SK-N-SH (cell line): ENCODE results near the gene HYAL2. TPM values are rescaled to one million over a fixed set of nuclear protein-coding genes. Genes with fewer than 3 reads are reported as not detected.

Experiments used
- CTCF ChIA-PET: fragments of 300-600, 350-600 bp; formaldehyde crosslinking; extraction: SDS; loops from one replicate; lab custom pipeline; 2021; lab: Yijun Ruan, JAX
- POLR2A ChIA-PET: fragments of 350-600 bp; sonication (Branson Sonifier 250); formaldehyde crosslinking; extraction: SDS; loops from one replicate; lab custom pipeline; 2020; ENCODE audit warnings: antibody characterized with exemption, inconsistent platforms; lab: Yijun Ruan, JAX
- DNase-seq: peaks from one replicate; pipeline ENCODE4 v3.0.0; 2012
- H2AFZ ChIP-seq: fragments of 200-600 bp; sonication (generic); 2 replicates; pipeline ENCODE4 v1.8.1; 2016; ENCODE audit warnings: antibody characterized with exemption, mild to moderate bottlenecking, low read depth
- H3F3A ChIP-seq: fragments of 200-600 bp; sonication (generic); replicated peaks from 2 replicates; pipeline ENCODE3; 2016; ENCODE audit warnings: antibody characterized with exemption, mild to moderate bottlenecking; ENCODE audit not compliant: insufficient read depth
- H3K27ac ChIP-seq, 2 experiments: fragments of 200-500 bp in 1 of 2; fragments of 200-600 bp in 1 of 2; sonication (Bioruptor generic) in 1 of 2; sonication (generic), shearing (Covaris generic) in 1 of 2; 2 replicates each; pipeline versions ENCODE4 v1.5.1 to v1.6.1; 2014 to 2016; ENCODE audit warnings: low read depth in 2 of 2, inconsistent platforms in 1 of 2, low read length in 1 of 2, mild to moderate bottlenecking in 1 of 2, mixed read lengths in 1 of 2
- H3K27me3 ChIP-seq: fragments of 200-600 bp; sonication (generic), shearing (Covaris generic); 2 replicates; pipeline ENCODE4 v1.6.1; 2016; ENCODE audit warnings: mixed run types; ENCODE audit not compliant: insufficient read depth
- H3K36me3 ChIP-seq, 2 experiments: fragments of 200-500 bp in 1 of 2; fragments of 200-600 bp in 1 of 2; sonication (Bioruptor generic) in 1 of 2; sonication (generic) in 1 of 2; replicated peaks in 1 of 2; 2 replicates each; pipeline versions ENCODE3 to v1.5.1; 2014 to 2016; ENCODE audit warnings: low read length in 1 of 2, mild to moderate bottlenecking in 1 of 2; ENCODE audit not compliant: insufficient read depth in 2 of 2, control insufficient read depth in 1 of 2
- H3K4me1 ChIP-seq, 2 experiments: fragments of 200-500 bp in 1 of 2; fragments of 200-600 bp in 1 of 2; sonication (Bioruptor generic) in 1 of 2; sonication (generic), shearing (Covaris generic) in 1 of 2; 2 replicates each; pipeline versions ENCODE4 v1.5.1 to v1.6.1; 2014 to 2016; ENCODE audit warnings: low read depth in 1 of 2, low read length in 1 of 2, mixed run types in 1 of 2; ENCODE audit not compliant: insufficient read depth in 2 of 2, control insufficient read depth in 1 of 2
- H3K4me2 ChIP-seq: fragments of 200-600 bp; sonication (generic), shearing (Covaris generic); 2 replicates; pipeline ENCODE4 v1.6.1; 2017; ENCODE audit warnings: mixed run types
- H3K4me3 ChIP-seq, 2 experiments: fragments of 200-500 bp in 1 of 2; fragments of 200-600 bp in 1 of 2; sonication (Bioruptor generic) in 1 of 2; sonication (generic), shearing (Covaris generic) in 1 of 2; 2 replicates each; pipeline versions ENCODE4 v1.5.1 to v1.8.1; 2014 to 2016; ENCODE audit warnings: low read depth in 2 of 2, inconsistent platforms in 1 of 2, low read length in 1 of 2, mild to moderate bottlenecking in 1 of 2, mixed read lengths in 1 of 2, moderate library complexity in 1 of 2
- H3K79me2 ChIP-seq: fragments of 200-600 bp; sonication (generic); 2 replicates; pipeline ENCODE4 v1.8.1; 2017; ENCODE audit warnings: mild to moderate bottlenecking; ENCODE audit not compliant: insufficient read depth
- H3K9ac ChIP-seq: fragments of 200-600 bp; sonication (generic); 2 replicates; pipeline ENCODE4 v1.6.1; 2017; ENCODE audit warnings: mixed run types
- H3K9me2 ChIP-seq: fragments of 200-600 bp; sonication (generic); 2 replicates; pipeline ENCODE4 v1.6.1; 2017; ENCODE audit warnings: mixed run types
- H3K9me3 ChIP-seq: fragments of 200-600 bp; sonication (generic); 2 replicates; pipeline ENCODE4 v1.6.1; 2017; ENCODE audit warnings: mixed run types, mild to moderate bottlenecking, moderate library complexity
- H4K20me1 ChIP-seq: fragments of 200-600 bp; sonication (generic); 2 replicates; pipeline ENCODE4 v1.6.1; 2017; ENCODE audit warnings: mild to moderate bottlenecking, mixed run types; ENCODE audit not compliant: insufficient read depth
- EZH2phosphoT487 ChIP-seq: fragments of 200-600 bp; sonication (generic); IDR thresholded peaks from 2 replicates; pipeline ENCODE4 v1.6.1; 2017; ENCODE audit warnings: low read depth, mixed run types, mild to moderate bottlenecking, antibody characterized with exemption, moderate library complexity, borderline replicate concordance
- FOXJ3 ChIP-seq: sonication (generic); formaldehyde crosslinking; IDR thresholded peaks from 2 replicates; pipeline ENCODE4 v1.5.1; 2020; ENCODE audit warnings: mild to moderate bottlenecking, missing genetic modification reagents
- FOXM1 ChIP-seq: IDR thresholded peaks from 2 replicates; pipeline ENCODE4 v1.4.0; 2012; ENCODE audit warnings: low read depth, mild to moderate bottlenecking
- GABPA ChIP-seq: IDR thresholded peaks from 2 replicates; pipeline ENCODE4 v1.4.0; 2012; ENCODE audit warnings: low read depth, mild to moderate bottlenecking
- JUND ChIP-seq: IDR thresholded peaks from 2 replicates; pipeline ENCODE4 v1.4.0; 2012
- NFIC ChIP-seq: IDR thresholded peaks from 2 replicates; pipeline ENCODE4 v1.4.0; 2012; ENCODE audit warnings: borderline replicate concordance
- NRF1 ChIP-seq: IDR thresholded peaks from 2 replicates; pipeline ENCODE4 v1.6.1; 2012; ENCODE audit warnings: low read depth, mild to moderate bottlenecking, low read length
- RAD21 ChIP-seq: IDR thresholded peaks from 2 replicates; pipeline ENCODE4 v1.6.1; 2012; ENCODE audit warnings: mild to moderate bottlenecking, low read length
- RCOR1 ChIP-seq: fragments of 150-350 bp; IDR thresholded peaks from 2 replicates; pipeline ENCODE4 v1.6.1; 2017; ENCODE audit warnings: antibody characterized with exemption, low read length
- RFX5 ChIP-seq: IDR thresholded peaks from 2 replicates; pipeline ENCODE4 v1.6.1; 2012; ENCODE audit warnings: mild to moderate bottlenecking, improper control_type of control experiment, low read length
- RXRA ChIP-seq: IDR thresholded peaks from 2 replicates; pipeline ENCODE4 v1.4.0; 2012; ENCODE audit warnings: low read depth, mild to moderate bottlenecking, borderline replicate concordance
- SMC3 ChIP-seq: IDR thresholded peaks from 2 replicates; pipeline ENCODE4 v1.6.1; 2012; ENCODE audit warnings: low read depth, low read length, improper control_type of control experiment
- TAF1 ChIP-seq: IDR thresholded peaks from 2 replicates; pipeline ENCODE4 v1.6.1; 2012; ENCODE audit warnings: low read depth, mild to moderate bottlenecking, low read length, moderate library complexity, borderline replicate concordance
- TCF12 ChIP-seq: IDR thresholded peaks from 2 replicates; pipeline ENCODE4 v1.4.0; 2012
- TEAD4 ChIP-seq: IDR thresholded peaks from 2 replicates; pipeline ENCODE4 v1.4.0; 2012; ENCODE audit warnings: mild to moderate bottlenecking, borderline replicate concordance; ENCODE audit not compliant: insufficient read depth
- WGBS: methylation state at CpG from one replicate; pipeline ENCODE4 v1.1.6; 2017; ENCODE audit warnings: low lambda C conversion rate; 5-methylcytosine and 5-hydroxymethylcytosine counted together
- polyA plus RNA-seq, 3 experiments: library from polyadenylated mRNA; depleted of rRNA; stranded (reverse); fragments of >200 nt; gene quantifications; 2 replicates each; pipeline ENCODE4 v1.2.3, GENCODE V29; 2012
- TF ChIP-seq, protein P1 (sequence below): IDR thresholded peaks from 2 replicates; pipeline ENCODE4 v1.6.1; 2012; ENCODE audit warnings: mild to moderate bottlenecking, low read depth, low read length, moderate library complexity
- TF ChIP-seq, protein P2 (sequence below): IDR thresholded peaks from 2 replicates; pipeline ENCODE4; 2012

The HYAL2 gene
- polyA plus RNA-seq, 1 of the 3 experiments (the other 2 are of a cell fraction): 135 TPM

DNA sequence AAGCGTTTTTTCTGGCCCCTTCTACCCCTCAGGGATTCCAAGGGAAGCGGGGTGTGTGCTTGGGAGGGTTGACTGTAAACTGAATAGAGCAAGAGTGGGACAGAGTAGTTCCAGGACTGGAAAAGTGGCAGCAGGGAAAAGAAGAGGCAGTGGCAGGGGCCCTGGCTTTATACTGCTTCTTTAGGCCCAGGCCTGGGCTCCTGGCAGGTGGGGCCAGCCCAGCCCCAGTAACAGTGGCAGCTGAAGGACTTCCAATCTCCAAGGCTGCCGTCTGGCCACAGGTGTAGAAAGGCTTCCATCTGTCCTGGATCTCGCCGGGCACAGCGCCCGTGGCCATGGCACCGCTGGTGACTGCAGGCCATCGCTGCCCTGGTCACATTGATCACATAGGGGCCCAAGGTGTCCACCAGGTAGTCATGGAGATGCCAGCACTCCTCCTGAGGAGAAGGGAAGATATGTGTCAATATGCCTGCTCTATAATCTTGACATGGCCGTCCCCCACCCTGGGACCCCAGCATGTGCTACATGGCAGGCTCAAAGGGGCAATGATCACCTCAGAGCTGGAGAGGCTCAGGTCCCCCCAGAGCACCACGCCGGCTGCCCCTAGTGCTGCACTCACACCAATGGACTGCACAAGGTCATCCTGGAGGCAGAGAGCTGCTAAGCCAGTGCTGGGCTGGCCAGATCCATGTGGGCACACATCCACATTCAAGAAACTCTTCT, 29.3 kb downstream of the HYAL2 start:
- Histone ChIP-seq H3K4me3 (peak overlapping the region; percentile 45 to 96; a peak in 3 of 4 replicates), H3F3A (no peaks in the 10 kb centered on the region), H3K9me2 (no peaks in the 10 kb centered on the region), H3K36me3 (peaks cover 3 to 25% of the 10 kb centered on the region in 2 experiments), H3K4me1 (peaks cover 6 to 20% of the 10 kb centered on the region in 2 experiments; a peak in 2 of 4 replicates), H3K4me2 (peak overlapping the region; percentile 83), H3K9ac (peak overlapping the region; percentile 44; the same call in 1 of the 2 replicates), H3K9me3 (no peaks in the 10 kb centered on the region), H3K27ac (peak overlapping the region; percentile 39 to 69; a peak in 3 of 4 replicates), H3K79me2 (peaks cover 22% of the 10 kb centered on the region), H3K27me3 (no peaks in the 10 kb centered on the region), H4K20me1 (no peaks in the 10 kb centered on the region), H2AFZ (peak overlapping the region; percentile 63; the same call in 1 of the 2 replicates)
- POLR2A ChIA-PET: interaction anchor here (2.0 kb wide), 1 partner anchor 31 kb away, joined by 6 read pairs; no protein-coding TSS in a partner anchor
- CTCF ChIA-PET: interaction anchor here (0.9 to 2.2 kb wide), 7 partner anchors 19 to 99 kb away, joined by 3 to 7 read pairs (median 5); partner anchors contain the start of gene HYAL2
- TF ChIP-seq NFIC (no peak), RCOR1 (no peak), SMC3 (no peak), TCF12 (no peak), FOXM1 (no peak), NRF1 (no peak), RXRA (no peak), RFX5 (no peak), JUND (no peak), EZH2phosphoT487 (no peak), GABPA (no peak), FOXJ3 (CRISPR knock-in tag) (no peak), TEAD4 (no peak), RAD21 (no peak), TAF1 (no peak)
- TF ChIP-seq, protein P1, sequence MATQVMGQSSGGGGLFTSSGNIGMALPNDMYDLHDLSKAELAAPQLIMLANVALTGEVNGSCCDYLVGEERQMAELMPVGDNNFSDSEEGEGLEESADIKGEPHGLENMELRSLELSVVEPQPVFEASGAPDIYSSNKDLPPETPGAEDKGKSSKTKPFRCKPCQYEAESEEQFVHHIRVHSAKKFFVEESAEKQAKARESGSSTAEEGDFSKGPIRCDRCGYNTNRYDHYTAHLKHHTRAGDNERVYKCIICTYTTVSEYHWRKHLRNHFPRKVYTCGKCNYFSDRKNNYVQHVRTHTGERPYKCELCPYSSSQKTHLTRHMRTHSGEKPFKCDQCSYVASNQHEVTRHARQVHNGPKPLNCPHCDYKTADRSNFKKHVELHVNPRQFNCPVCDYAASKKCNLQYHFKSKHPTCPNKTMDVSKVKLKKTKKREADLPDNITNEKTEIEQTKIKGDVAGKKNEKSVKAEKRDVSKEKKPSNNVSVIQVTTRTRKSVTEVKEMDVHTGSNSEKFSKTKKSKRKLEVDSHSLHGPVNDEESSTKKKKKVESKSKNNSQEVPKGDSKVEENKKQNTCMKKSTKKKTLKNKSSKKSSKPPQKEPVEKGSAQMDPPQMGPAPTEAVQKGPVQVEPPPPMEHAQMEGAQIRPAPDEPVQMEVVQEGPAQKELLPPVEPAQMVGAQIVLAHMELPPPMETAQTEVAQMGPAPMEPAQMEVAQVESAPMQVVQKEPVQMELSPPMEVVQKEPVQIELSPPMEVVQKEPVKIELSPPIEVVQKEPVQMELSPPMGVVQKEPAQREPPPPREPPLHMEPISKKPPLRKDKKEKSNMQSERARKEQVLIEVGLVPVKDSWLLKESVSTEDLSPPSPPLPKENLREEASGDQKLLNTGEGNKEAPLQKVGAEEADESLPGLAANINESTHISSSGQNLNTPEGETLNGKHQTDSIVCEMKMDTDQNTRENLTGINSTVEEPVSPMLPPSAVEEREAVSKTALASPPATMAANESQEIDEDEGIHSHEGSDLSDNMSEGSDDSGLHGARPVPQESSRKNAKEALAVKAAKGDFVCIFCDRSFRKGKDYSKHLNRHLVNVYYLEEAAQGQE: no peak
- TF ChIP-seq, protein P2, sequence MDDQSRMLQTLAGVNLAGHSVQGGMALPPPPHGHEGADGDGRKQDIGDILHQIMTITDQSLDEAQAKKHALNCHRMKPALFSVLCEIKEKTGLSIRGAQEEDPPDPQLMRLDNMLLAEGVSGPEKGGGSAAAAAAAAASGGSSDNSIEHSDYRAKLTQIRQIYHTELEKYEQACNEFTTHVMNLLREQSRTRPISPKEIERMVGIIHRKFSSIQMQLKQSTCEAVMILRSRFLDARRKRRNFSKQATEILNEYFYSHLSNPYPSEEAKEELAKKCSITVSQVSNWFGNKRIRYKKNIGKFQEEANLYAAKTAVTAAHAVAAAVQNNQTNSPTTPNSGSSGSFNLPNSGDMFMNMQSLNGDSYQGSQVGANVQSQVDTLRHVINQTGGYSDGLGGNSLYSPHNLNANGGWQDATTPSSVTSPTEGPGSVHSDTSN: no peak
- 83% methylated on average over 12 of the region's 12 CpGs for WGBS
- no peak for DNase-seq
